Measurements from ENCODE around the gene WDR74.
"Not testable (repeated sequence)": the region's sequence is repeated elsewhere in the genome, so short reads cannot be mapped to it uniquely, and the experiment has no call there.

WDR74 gene

GRCh38 chr11:62840721-62841360 is 1.5 kb upstream of the WDR74 start:
- DNase-seq: peak in 10 of 14 donors; percentile 18 to 66 (median 46)

- DNase-seq: no peak
These were observed 4.1 kb downstream of the WDR74 start for GRCh38 chr11:62835336-62835735.

- DNase-seq: peak in 2 of 14 donors; percentile 39 to 57
These were observed 6.8 kb downstream of the WDR74 start, which contains the start of gene TEX54 for GRCh38 chr11:62832336-62833234. TEX54 (minus strand) TSS chr11:62832841.

GRCh38 chr11:62831520-62832335 is 7.7 kb downstream of the WDR74 start, which contains the start of gene STX5:
STX5 (minus strand) TSS chr11:62832051; CDS start chr11:62831243, 808 bp downstream.
- DNase-seq: peak; percentile 97 to 100 (median 99)

- no peak for DNase-seq
These were observed 8.4 kb downstream of the WDR74 start for GRCh38 chr11:62830904-62831519.

- not testable (repeated sequence) for DNase-seq
These were observed 11.3 kb downstream of the WDR74 start for GRCh38 chr11:62828130-62828529.

- DNase-seq: no peak
These were observed 15.7 kb downstream of the WDR74 start for GRCh38 chr11:62823677-62824076.

GRCh38 chr11:62817129-62817528 is 22.3 kb downstream of the WDR74 start:
- DNase-seq: no peak

GRCh38 chr11:62816557-62816956 is 22.8 kb downstream of the WDR74 start:
- DNase-seq: no peak

- DNase-seq: no peak
These were observed 27.7 kb downstream of the WDR74 start for GRCh38 chr11:62811659-62812058.

GRCh38 chr11:62810748-62811147 is 28.6 kb downstream of the WDR74 start:
- DNase-seq: no peak

GRCh38 chr11:62806611-62807121 is 32.7 kb downstream of the WDR74 start:
- DNase-seq: peak in 4 of 14 donors; percentile 11 to 37 (median 22)

GRCh38 chr11:62805961-62806441 is 33.4 kb downstream of the WDR74 start:
- DNase-seq: no peak

- DNase-seq: peak; percentile 78 to 96 (median 90)
These were observed 34.1 kb downstream of the WDR74 start, which contains the start of gene NXF1 for GRCh38 chr11:62805076-62805892. NXF1 (minus strand) TSS chr11:62805440; CDS start chr11:62805356, 84 bp downstream.

GRCh38 chr11:62804310-62805075 is 34.9 kb downstream of the WDR74 start:
- peak in 1 of 14 donors; percentile 55 for DNase-seq

GRCh38 chr11:62801071-62801470 is 38.3 kb downstream of the WDR74 start:
- no peak for DNase-seq

- no peak for DNase-seq
These were observed 39.9 kb downstream of the WDR74 start for GRCh38 chr11:62799486-62799885.

- no peak for DNase-seq
These were observed 43.1 kb downstream of the WDR74 start for GRCh38 chr11:62796281-62796680.

GRCh38 chr11:62794201-62794775 is 45.1 kb downstream of the WDR74 start:
- DNase-seq: no peak

All from C1 segment of cervical spinal cord (tissue), 14 donors.